ENCODE results near the gene SAPCD2. TPM values are rescaled to one million over a fixed set of nuclear protein-coding genes. Genes with fewer than 3 reads are reported as not detected.
"Not testable (repeated sequence)": the region's sequence is repeated elsewhere in the genome, so short reads cannot be mapped to it uniquely, and the experiment has no call there.

The SAPCD2 gene
- polyA plus RNA-seq, 5 donors: 8.9 to 13.7 (median 10.3) TPM

DNA sequence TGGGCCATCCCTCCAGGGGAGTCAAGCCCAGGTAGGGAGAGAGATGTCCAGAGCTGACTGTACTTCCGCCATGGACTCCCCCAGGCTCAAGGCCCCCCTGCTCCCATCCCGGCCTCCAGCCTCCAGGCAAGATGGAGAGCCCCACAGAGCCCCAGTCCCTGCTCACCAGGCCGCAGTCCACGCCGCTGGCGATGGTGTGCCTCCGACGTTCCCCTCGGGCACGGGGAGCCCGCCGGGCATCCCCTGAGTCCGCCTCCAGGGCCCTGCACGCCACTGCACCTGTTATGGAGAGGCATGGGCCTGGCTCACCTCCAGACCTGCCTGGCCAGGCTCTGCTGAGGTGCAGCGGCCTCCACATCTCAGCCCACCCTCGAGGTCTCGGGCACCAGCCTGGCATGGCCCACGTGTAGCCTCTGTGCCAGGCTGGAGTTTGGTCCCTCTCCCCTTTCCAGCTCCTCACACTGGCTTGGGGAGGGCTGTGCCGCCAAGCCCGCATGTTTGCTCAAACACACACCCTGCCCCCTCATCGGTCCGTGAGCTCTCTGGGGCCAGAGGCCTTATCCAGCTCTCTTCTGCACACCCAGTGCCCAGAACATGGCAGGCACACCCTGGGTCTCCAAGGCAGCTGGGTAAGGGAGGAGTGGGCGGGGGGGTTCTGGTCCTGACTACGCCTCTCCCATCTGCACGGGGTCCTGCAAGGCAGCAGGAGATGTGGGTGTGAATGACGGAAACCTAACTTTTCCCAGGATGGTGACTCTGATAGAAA, 4.1 kb downstream of the SAPCD2 start:
- no peak for DNase-seq

- DNase-seq: no peak
These were observed 4.9 kb downstream of the SAPCD2 start for GRCh38 chr9:137065336-137065967.

DNA sequence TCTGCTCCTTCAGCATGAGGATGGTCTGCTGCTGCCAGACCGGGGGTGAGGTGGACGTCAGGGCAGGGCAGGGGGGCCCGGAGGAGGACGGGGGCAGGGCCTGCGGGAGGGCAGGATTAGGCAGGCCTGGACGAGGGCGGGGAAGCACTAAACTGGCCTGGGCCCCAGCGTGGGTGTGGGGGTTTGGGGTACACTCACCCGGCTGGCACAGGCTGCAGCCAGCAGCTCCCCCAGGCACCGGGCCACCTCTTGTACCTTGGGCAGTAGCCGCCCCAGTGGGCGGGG, 5.5 kb downstream of the SAPCD2 start:
- DNase-seq: no peak

- no peak for DNase-seq
These were observed 6.1 kb downstream of the SAPCD2 start for GRCh38 chr9:137064027-137064879.

GRCh38 chr9:137063311-137064026, 6.9 kb downstream of the SAPCD2 start:
- DNase-seq: no peak

GRCh38 chr9:137062798-137063197, 7.6 kb downstream of the SAPCD2 start:
- DNase-seq: not testable (repeated sequence)

GRCh38 chr9:137062384-137062783, 8.0 kb downstream of the SAPCD2 start:
- DNase-seq: no peak

- no peak for DNase-seq
These were observed 11.7 kb downstream of the SAPCD2 start for GRCh38 chr9:137058521-137059234.

DNA sequence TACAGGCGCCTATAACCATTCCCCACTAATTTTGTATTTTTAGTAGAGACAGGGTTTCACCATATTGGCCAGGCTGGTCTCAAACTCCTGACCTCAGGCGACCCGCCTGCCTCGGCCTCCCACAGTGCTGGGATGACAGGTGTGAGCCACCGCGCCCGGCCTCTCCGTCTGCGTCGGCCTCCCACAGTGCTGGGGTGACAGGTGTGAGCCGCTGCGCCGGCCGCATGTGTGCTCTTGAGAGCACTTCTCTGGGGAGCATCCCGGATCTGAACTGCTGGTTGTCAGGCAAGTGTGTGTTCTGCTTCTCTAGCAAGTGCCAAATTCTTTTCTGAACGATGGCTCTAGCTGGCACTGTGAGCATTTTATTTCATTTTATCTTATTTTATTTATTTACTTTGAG, 12.8 kb downstream of the SAPCD2 start:
- no peak for DNase-seq

DNA sequence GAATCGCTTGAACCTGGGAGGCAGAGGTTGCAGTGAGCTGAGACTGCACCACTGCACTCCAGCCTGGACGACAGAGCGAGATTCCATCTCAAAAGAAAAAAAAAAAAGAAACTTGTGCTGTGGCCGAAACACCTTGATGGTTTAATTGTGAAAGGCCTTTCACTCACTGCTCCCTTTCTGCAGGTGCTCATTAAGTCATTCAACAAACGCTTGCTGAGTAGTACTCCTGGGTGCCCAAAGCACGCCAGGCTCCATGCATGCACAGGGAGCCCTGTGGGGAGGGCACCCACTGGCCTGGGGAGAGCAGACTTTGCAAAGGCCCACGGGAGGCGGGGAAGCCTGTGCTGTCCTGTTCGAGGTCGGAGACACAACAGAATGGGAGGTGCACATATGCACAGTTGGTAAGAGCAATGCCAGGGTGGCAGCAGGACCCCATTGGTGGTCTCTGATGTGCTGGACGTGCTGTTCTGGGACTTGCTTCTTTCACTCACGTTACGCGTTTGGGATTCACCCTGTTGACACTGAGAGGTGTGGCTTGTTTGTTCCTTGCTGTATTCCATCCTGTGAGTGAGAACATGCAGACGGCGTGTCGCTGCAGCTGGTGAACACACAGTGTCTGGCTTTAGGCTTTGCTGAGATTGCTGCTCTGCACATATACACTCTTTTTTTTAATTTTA, 13.5 kb downstream of the SAPCD2 start:
- DNase-seq: peak in 1 of 2 donors; percentile 43

- DNase-seq: peak; percentile 94 to 96
These were observed 14.7 kb downstream of the SAPCD2 start for GRCh38 chr9:137055385-137056364.

GRCh38 chr9:137054932-137055384, 15.4 kb downstream of the SAPCD2 start:
- no peak for DNase-seq

DNA sequence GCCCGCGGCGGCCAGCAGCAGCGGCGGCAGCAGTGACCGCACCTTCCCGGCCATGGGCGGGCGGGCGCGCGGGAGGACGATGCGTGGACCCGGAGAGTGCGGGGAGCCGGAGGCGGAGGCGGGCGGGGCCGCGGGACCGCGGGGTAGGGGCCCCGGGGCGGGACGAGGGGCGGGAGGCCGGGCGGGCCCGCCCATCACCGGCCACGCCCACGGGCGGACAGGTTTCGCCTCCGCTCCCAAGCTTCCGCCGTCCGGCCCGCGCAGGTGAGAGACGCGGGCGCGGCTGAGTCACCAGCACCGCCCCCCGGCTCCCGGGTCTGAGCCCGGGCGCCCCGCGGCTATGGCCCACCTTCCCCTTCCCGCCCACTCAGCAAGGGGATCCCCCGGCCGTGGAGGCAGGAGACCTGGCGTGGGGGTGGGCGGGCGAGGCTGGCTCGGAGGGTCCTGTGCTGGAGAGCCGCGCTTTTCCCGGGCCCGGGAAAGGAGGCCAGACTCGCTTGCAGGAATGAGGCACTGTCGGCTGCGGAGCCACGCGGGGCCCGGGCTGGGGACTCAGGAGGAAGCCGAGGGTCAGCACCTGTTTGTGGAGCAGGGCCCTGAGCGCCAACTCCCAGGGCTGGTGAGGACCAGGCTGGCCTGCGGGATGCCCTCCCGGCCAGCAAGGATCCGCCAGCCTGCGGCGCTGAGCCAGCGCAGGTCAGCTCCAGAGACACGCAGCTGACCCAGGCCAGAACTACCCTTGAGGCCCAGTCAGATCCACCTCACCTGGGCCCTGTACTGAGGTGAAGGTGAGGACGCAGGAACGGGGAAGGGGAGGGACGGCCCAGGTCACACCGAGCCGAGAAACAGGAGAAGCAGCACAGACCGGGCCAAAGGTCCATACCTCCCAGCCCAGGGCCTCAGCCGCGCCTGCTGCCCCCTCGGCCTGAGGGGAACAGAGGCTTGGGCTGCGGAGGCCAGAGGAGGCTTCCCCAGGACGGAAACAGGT, 16.1 kb downstream of the SAPCD2 start, which contains the start of gene ENTPD2:
ENTPD2 (minus strand) TSS at position 118 of the 988 bp plus-strand sequence; CDS start at position 54, 64 bp downstream.
- DNase-seq: no peak

GRCh38 chr9:137052998-137053943, 17.1 kb downstream of the SAPCD2 start:
- no peak for DNase-seq

DNA sequence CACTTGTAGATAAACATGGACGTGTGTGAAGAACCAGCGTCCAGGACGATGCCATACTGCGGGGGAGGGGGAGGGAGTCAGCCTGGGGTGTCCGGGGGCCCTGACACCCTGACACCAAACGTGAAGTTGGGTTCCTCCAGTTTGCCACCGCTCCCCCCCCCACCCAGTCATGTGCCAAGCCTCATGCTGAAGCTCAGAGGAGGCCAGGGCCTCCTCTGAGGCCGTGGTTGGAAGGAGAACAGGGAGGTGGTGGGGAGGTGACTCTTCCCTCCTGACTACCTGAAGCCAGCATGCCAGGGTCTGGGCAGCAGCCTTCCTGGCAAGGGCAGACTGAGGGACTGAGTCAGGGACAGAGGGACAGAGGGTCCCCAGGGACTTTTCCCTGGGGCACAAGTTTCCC, 18.1 kb downstream of the SAPCD2 start:
- DNase-seq: no peak

GRCh38 chr9:137051145-137051724, 19.1 kb downstream of the SAPCD2 start:
- DNase-seq: no peak
